Spleen (tissue), 7 donors: Measurements from ENCODE around the gene ZNF763.

Source experiments
- POLR2A ChIP-seq, 3 donors: fragments of 450-650 bp; IDR thresholded peaks; one replicate each; pipeline ENCODE4 v1.5.1; 2017; ENCODE audit warnings: antibody characterized with exemption in 3 of 3, mild to moderate bottlenecking in 1 of 3
- POLR2AphosphoS5 ChIP-seq, 3 donors: sonication (generic); formaldehyde crosslinking; IDR thresholded peaks; one replicate each; pipeline ENCODE4 v1.5.1; 2017; ENCODE audit warnings: antibody characterized with exemption in 3 of 3
- TF ChIP-seq, protein P1 (sequence below), 11 experiments: fragments of 200-600 bp in 7 of 11; fragments of 450-650 bp in 4 of 11; sonication (generic) in 4 of 11; IDR thresholded peaks in 8 of 11; conservative IDR thresholded peaks in 3 of 11; 1 replicate in 7 of 11; 2 replicates in 4 of 11; pipeline versions ENCODE4 v1.4.0 to v1.8.0; 2016 to 2021; ENCODE audit warnings: antibody characterized with exemption in 11 of 11, inconsistent platforms in 4 of 11, mild to moderate bottlenecking in 1 of 11
- donor health status: DM: no; HTN: no; CAD: no; lungs with moderate emphysema.
- donor health status: DM: no; HTN: no; CAD: no.
- donor health status: DM: no; HTN: no; CAD: no.

- TF ChIP-seq, protein P1, sequence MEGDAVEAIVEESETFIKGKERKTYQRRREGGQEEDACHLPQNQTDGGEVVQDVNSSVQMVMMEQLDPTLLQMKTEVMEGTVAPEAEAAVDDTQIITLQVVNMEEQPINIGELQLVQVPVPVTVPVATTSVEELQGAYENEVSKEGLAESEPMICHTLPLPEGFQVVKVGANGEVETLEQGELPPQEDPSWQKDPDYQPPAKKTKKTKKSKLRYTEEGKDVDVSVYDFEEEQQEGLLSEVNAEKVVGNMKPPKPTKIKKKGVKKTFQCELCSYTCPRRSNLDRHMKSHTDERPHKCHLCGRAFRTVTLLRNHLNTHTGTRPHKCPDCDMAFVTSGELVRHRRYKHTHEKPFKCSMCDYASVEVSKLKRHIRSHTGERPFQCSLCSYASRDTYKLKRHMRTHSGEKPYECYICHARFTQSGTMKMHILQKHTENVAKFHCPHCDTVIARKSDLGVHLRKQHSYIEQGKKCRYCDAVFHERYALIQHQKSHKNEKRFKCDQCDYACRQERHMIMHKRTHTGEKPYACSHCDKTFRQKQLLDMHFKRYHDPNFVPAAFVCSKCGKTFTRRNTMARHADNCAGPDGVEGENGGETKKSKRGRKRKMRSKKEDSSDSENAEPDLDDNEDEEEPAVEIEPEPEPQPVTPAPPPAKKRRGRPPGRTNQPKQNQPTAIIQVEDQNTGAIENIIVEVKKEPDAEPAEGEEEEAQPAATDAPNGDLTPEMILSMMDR (IDR thresholded peaks at IDR 0.05 in 8 of 11, conservative IDR thresholded peaks at IDR 0.05 in 3 of 11) = no peak
- TF ChIP-seq POLR2AphosphoS5 (IDR thresholded peaks at IDR 0.05) = no peak
- no peak for TF ChIP-seq POLR2A (IDR thresholded peaks at IDR 0.05)
Observed at GRCh38 chr19:11948646-11949045, 16.2 kb upstream of the ZNF763 start.
